Measurements from ENCODE around the gene SLC6A6.

DNA sequence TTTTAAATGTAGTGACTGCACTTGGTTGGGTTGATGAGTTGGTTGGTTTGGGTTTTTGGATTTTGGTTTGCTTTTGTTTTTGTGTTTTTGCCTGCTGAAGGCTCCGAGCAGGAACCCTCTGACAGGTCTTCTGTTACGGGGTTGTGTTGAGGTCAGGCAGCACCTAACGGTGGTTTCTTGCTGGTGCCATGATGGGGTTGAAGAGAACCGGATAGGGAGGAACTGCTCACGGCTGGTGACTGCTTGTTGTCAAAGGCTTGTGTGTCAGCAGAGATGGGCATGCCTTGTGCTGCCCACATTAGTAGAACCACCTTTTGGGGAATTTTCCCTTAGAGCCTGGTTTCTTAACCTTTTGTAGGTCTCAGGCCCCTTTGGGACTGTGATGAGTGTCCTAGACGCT is 42.0 kb downstream of the SLC6A6 start:
- TF ChIP-seq, protein P1, sequence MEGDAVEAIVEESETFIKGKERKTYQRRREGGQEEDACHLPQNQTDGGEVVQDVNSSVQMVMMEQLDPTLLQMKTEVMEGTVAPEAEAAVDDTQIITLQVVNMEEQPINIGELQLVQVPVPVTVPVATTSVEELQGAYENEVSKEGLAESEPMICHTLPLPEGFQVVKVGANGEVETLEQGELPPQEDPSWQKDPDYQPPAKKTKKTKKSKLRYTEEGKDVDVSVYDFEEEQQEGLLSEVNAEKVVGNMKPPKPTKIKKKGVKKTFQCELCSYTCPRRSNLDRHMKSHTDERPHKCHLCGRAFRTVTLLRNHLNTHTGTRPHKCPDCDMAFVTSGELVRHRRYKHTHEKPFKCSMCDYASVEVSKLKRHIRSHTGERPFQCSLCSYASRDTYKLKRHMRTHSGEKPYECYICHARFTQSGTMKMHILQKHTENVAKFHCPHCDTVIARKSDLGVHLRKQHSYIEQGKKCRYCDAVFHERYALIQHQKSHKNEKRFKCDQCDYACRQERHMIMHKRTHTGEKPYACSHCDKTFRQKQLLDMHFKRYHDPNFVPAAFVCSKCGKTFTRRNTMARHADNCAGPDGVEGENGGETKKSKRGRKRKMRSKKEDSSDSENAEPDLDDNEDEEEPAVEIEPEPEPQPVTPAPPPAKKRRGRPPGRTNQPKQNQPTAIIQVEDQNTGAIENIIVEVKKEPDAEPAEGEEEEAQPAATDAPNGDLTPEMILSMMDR (IDR thresholded peaks at IDR 0.05) = no peak
- no peak for TF ChIP-seq POLR2A (IDR thresholded peaks at IDR 0.05)

Data from lower leg skin (tissue), 3 donors.